GM10266 (cell line): ENCODE results near the gene NTNG2.

Source experiments
- DNase-seq: peaks from one replicate; pipeline ENCODE4 v3.0.0; 2012; ENCODE audit errors: extremely low spot score
- TF ChIP-seq, protein P1 (sequence below): IDR thresholded peaks from 2 replicates; pipeline ENCODE4 v1.5.1; 2012; ENCODE audit warnings: mild to moderate bottlenecking, low read depth; ENCODE audit not compliant: control insufficient read depth, insufficient read depth; ENCODE audit errors: missing control alignments

Gene NTNG2

DNA sequence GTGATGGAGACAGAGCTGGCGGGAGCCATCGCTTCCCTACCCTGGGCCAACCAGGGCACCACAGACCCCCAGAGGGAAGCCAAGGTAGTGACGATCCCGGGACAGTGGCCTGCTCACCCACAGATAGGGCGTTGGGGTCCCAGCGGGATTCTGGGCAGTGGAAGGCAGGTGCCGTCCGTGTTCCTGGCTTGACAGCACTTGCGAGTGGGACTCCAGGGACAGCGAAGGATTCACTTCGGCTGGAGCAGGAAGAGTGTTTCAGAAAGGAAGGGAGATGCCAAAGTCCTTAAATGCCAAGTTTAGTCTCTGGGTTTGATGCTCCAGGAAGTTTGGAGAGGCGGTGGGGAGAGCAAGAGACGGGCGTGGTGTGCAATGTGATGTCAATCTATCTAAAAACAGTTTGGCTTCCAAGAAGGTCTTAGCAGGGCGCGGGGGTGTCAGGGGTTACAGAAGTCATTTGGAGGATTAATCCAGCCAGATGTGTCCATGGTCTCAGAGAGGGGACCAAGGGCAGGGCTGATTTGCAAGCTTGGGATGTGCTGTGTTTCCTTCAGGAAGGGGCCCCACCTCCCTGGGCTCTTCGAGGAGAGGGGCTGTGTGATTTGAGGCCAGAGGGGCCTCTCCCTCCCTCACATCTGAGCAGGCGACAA, 74.9 kb downstream of the NTNG2 start:
- TF ChIP-seq, protein P1, sequence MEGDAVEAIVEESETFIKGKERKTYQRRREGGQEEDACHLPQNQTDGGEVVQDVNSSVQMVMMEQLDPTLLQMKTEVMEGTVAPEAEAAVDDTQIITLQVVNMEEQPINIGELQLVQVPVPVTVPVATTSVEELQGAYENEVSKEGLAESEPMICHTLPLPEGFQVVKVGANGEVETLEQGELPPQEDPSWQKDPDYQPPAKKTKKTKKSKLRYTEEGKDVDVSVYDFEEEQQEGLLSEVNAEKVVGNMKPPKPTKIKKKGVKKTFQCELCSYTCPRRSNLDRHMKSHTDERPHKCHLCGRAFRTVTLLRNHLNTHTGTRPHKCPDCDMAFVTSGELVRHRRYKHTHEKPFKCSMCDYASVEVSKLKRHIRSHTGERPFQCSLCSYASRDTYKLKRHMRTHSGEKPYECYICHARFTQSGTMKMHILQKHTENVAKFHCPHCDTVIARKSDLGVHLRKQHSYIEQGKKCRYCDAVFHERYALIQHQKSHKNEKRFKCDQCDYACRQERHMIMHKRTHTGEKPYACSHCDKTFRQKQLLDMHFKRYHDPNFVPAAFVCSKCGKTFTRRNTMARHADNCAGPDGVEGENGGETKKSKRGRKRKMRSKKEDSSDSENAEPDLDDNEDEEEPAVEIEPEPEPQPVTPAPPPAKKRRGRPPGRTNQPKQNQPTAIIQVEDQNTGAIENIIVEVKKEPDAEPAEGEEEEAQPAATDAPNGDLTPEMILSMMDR, result no peak
- DNase-seq, result no peak

DNA sequence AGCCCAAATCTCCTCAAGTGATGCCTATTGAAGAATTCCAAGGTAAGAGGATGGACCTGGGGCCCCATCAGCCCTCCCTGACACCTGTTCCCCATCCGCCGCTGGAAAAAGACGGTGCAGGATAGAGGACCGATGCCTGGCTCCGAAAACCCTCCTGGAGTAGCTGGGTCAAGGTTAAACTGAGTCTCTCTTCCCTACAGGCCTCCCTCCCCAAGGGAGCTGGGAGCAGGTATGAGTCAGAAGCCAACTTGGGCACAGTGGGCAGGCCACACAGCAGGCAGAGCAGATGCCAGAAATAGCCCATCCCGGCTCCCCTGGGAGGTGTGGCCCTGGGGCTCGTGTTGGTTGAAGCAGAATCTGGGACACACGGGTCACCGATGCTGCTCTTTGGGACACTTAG, 75.6 kb downstream of the NTNG2 start:
- DNase-seq, result no peak
- TF ChIP-seq, protein P1, result no peak

DNA sequence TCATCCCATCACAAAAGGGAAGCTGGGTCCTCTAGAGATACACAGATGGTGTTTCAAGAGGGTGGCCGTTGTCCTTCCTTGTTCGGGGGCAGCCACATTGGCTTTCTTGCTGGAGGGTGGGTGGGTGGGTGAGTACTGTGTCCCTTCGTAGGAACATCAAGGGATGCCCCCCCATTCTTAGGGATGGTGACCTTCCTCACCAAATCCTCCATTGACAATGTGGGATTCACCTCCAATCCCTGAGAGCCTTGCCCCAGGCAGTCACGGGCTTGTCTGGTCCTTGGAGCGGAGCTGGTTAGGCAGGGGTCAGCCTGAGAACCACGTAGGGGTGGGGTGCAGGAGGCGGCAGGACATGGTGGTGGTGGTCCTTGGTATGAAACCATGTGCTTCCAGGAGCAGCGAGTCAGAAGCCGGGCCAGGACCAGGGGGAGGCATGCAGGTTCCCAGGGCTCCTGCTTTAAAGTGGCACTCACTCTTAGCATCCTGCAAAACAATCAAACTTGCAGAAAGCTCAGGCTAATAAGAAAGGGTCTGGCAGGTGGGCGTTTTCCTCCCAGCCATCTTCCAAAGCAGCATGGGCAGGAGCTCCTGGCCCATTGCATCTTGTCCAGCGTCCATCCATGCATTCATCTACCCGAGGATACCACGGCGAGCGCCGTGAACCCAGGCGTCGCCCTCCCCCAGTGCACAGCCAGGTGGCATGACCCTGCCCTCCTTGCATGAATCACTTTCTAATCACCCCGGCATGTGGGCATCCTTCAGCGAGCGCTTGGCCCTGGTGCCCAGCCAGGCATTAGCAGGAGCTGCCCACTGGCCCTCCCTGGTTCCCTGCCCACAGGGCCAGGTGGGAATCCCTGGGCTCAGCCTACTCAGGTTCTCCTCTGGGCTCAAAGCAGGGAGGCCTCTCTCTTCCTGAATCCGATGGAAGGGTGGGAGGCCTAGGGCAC, 76.4 kb downstream of the NTNG2 start:
- TF ChIP-seq, protein P1, result no peak
- no peak for DNase-seq

DNA sequence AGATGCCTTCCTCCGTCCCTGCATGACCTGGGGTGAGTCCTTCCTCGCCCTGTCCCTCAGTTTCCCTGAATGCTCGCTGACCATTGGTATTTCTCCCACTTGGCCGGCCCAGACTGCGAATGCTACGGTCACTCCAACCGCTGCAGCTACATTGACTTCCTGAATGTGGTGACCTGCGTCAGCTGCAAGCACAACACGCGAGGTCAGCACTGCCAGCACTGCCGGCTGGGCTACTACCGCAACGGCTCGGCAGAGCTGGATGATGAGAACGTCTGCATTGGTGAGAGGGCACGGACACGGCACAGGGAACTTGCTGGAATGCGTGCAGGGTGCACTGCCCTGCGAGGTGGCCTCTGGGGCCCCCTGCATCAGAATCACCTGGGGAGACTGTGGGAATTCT, 77.1 kb downstream of the NTNG2 start:
- no peak for DNase-seq
- TF ChIP-seq, protein P1, result no peak

DNA sequence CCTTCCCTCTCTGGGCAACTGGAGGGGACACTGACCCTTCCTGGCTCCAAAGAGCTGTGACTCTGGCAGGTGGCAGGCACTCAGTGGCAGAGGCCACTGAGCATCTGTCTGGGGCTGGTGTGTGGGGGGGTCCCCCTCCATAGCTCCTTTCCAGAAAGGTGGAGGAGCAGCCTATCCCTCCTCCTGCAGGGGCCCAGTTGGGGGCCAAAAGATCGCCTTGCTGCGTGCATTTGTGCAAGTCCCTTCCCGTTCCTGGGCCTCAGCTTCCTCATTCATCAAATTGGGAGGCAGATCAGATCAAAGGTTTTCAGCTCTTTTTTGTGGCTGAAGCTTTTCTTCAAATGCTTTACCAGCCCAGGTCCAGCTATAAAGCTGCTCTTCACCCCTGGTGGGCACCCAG, 77.7 kb downstream of the NTNG2 start:
- TF ChIP-seq, protein P1, result no peak
- DNase-seq, result no peak

DNA sequence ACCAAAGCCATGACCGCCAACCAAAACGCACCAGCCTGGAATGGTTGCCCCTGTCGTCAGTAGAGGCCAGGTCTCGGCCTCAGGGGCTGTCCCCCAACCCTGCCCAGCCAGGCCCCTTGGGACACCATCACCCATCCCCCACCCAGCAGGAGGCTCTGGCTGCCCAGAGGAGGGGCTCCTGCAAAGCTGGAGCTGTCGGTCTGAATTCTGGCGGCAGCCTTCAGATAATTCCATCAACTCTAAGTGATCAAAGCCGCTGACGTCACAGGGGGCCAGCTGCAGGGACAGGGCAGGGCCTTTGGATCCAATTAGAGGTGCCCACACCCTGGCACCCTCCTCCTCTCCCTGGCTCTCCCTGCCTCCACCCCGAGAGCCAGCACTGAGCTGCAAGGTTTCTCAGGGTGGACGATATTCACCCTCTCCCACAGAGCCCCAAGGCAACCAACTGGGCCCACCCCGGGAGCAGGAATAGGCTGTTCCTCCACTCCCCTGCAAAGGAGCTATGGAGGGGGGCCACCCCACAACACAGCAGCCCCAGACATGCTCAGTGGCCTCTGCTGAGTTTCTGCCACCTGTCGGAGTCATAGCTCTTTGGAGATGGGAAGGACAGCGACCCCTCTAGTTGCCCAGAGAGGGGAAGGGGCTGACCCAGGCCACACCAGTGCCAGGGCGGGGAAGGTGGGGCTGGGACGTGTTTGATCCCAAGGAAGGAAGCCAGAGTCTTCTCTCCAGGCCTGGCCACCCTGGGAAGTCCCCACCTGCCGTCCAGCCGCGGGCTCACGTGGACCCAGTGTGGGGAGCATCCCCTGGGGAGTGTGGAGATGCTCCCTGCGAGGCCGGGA, 78.4 kb downstream of the NTNG2 start:
- TF ChIP-seq, protein P1, result no peak
- no peak for DNase-seq
